GM21529 (cell line): ENCODE data around the gene HAUS5.
A peak's percentile ranks its signal among the peaks of the same experiment; 100 is the strongest.
"Not testable (repeated sequence)": the region's sequence is repeated elsewhere in the genome, so short reads cannot be mapped to it uniquely, and the experiment has no call there.

Experiments used
- ATAC-seq: cut with Tn5 transposase; IDR thresholded peaks from one replicate; pipeline ENCODE4 v1.9.1; 2021; ENCODE audit not compliant: unreplicated experiment

The HAUS5 gene

GRCh38 chr19:35612559-35613321, at the start of gene HAUS5:
HAUS5 (plus strand) TSS chr19:35612735; CDS start chr19:35612795, 60 bp downstream.
- peak; percentile 67 for ATAC-seq

- no peak for ATAC-seq
Observed at GRCh38 chr19:35562776-35563175, 49.8 kb upstream of the HAUS5 start.

- no peak for ATAC-seq
Observed at GRCh38 chr19:35563207-35563829, 49.2 kb upstream of the HAUS5 start, which contains the start of gene ATP4A. ATP4A (minus strand) TSS chr19:35563658; CDS start chr19:35563629, 29 bp downstream.

GRCh38 chr19:35565016-35565856, 47.3 kb upstream of the HAUS5 start:
- no peak for ATAC-seq

- ATAC-seq, result no peak
Observed at GRCh38 chr19:35566738-35567137, 45.8 kb upstream of the HAUS5 start.

DNA sequence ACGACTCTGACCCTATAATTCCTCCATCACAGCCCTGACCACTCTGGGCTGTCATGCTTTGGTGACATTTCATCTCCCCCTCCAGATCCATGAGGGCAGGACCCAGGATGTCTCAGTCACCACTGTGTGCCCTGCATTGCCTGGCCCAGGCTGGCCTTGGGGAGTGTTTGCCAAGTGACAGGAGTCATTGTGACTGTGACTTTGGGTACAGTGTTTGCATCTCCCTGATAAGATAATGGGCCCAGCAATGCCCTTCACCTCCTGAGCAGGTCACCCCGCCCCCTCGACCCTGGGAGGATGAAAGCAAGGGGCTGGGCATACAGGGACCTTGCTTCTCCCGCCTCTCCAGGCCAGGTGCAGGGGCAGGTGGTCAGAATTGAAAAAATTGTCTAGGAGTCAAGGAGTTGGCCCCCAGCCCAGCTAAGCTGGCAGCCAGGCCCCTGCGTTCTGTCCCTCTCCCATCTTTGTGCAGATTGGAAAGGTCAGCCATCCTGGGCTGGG, 43.2 kb upstream of the HAUS5 start:
- ATAC-seq, result no peak

DNA sequence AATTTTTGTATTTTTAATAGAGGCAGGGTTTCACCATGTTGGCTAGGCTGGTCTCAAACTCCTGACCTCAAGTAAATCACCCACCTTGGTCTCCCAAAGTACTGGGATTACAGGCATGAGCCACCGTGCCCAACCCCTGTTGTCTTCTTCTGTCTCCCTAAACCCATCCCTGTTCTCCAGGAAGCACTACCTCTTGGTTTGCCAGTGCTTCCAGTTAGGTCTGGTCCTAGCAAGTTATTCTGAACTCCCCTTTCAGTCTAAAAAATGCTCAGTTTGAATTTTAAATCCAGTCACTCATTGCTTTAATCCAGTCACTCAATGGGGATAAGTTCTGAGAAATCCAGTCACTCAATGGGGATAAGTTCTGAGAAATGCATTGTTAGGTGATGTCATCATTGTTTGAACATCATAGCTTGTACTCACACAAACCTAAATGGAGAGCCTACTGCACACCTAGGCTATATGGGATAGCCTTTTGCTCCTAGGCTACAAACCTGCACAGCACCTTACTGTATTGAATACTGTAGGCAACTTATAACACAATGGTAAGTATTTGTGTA, 41.0 kb upstream of the HAUS5 start:
- ATAC-seq, result no peak

DNA sequence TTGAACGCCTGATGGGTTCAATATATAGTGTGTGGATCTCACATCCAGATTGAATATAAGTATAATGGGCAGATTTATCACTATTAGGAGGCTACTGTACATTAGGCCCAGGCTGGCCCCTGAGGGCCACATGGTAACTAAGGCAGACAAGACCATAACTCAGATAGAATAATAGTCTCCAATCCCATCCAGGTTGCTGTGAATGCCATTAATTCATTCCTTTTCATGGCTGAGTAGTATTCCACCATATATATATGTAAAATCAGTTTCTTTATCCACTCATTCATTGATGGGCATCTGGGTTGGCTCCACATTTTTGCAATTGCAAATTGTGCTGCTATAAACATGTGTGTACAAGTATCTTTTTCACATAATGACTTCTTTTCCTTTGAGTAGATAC, 34.6 kb upstream of the HAUS5 start:
- ATAC-seq, result no peak

- no peak for ATAC-seq
Observed at GRCh38 chr19:35578707-35579106, 33.8 kb upstream of the HAUS5 start.

DNA sequence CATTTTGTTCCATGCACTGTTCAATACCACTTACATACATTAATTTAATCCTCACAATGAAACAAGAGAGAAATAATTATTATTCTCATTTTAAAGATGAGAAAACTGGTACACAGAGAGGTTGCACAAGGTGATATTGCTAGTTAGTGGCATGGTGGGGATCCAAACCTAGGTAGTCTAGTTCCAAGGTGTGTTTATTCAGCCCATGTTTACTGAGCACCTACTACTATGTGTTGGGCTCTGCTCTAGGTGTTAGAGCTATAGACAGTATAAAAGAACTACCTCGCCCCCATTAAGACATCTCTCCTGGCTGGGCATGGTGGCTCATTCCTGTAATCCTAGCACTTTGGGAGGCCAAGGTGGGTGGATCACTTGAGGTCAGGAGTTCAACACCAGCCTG, 29.8 kb upstream of the HAUS5 start:
- no peak for ATAC-seq

DNA sequence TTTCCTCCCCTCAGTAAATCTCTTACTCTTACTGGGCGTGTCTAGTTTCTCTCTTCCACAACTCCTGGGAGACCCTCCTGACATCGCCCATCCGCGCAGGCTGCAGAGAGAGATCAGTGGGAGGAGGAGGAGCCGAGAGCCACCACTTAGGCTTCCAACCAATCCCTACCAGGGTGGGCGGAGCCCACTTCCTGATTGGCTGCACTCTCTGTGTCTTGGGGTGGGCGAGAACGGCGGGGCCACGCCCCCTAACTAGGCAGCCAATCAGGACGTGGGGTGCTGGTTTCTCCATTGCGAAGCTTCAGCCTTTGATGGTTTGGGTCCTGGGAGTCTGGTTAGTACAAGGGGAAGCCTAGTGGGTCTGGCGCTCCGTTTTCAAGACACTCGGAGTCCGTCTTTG, 26.7 kb upstream of the HAUS5 start, which contains the start of gene PMIS2:
Gene PMIS2, plus strand, starts transcription at position 326 of the 400 bp plus-strand sequence. CDS start 87 bp downstream, outside the sequence.
- ATAC-seq, result no peak

GRCh38 chr19:35587321-35587720, 25.2 kb upstream of the HAUS5 start:
- ATAC-seq, result no peak

GRCh38 chr19:35590875-35591274, 21.7 kb upstream of the HAUS5 start:
- ATAC-seq, result no peak

- ATAC-seq, result no peak
Observed at GRCh38 chr19:35592226-35592625, 20.3 kb upstream of the HAUS5 start.

- ATAC-seq, result not testable (repeated sequence)
Observed at GRCh38 chr19:35595026-35595425, 17.5 kb upstream of the HAUS5 start.

- ATAC-seq, result no peak
Observed at GRCh38 chr19:35595928-35596327, 16.6 kb upstream of the HAUS5 start.

DNA sequence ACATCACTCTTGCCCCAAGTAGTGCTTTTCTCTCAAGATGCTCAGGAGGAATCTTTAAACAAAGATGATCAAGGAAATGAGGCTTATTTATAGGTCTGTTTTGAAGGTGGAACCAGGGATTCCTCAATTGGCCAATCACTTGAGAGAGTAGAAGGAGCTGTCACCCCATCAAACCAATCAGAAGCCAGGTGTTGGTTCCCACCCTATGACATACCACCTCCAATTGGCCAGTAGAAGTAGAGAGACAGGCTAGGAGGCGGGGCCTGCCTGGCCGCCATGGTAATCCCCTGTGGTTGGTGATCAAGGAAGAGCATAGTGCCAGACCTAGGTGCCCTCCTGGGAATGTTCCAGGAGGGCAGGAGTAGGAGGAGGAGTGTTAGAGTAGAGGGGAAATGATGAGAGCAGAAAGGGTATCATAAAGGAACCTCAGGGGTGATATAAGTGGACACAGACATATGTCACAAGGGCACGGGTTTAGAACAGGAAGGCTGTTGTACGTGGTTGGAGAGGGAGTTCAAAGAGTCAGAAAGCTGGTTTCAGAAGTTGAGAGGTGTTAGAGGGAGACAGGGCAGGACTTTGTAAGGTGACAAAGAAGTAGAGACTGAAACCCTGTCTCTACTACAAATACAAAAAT, 16.1 kb upstream of the HAUS5 start:
- peak; percentile 53 for ATAC-seq

DNA sequence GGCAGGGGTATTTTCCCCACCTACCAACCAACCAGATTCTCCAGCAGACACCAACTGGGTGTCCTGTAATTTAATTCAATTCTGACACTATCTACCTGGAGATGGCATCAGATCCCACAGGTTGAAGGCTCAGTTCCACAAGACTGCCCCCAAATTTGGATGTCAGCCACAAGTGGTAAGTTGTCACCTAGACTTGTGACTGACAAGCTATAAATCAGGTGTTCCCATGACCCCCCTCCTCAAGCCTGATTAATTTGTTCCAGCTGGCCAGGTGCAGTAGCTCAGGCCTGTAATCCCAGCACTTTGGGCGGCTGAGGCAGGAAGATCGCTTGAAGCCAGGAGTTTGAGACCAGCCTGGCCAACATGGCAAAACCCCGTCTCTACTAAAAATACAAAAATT, 10.6 kb upstream of the HAUS5 start:
- ATAC-seq, result no peak

GRCh38 chr19:35604436-35604835, 8.1 kb upstream of the HAUS5 start:
- ATAC-seq, result not testable (repeated sequence)

DNA sequence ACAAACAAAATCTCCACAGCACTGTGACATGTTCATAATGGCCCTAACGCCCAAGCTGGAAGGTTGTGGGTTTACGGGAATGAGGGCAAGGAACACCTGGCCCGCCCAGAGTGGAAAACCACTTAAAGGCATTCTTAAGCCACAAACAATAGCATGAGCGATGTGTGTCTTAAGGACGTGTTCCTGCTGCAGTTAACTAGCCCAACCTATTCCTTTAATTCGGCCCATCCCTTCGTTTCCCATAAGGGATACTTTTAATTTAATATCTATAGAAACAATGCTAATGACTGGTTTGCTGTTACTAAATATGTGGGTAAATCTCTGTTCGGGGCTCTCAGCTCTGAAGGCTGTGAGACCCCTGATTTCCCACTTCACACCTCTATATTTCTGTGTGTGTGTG, 5.4 kb upstream of the HAUS5 start:
- ATAC-seq, result not testable (repeated sequence)
